ENCODE measurements around the gene BBS4.

DNA sequence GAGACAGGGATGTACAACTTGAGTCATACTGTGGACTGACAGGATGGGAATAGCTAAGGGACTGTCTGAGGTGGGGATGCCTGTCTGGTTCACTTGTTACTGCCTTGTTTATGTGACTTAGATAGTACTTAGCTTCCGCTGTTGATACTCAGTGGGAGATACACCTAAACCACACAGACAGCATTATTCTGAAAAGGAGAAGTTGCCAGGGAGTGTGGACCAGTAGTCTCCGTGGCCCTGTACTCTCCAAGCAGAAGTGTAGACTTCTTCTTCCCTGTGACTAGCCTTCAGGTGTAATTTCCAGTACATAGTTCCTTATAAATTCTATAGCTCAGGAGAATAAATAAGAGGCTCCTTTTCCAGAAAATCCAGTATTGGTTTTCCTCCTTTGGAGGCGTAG is 5.1 kb upstream of the BBS4 start:
- TF ChIP-seq CTCF (IDR thresholded peaks at IDR 0.05 in 8 of 11, conservative IDR thresholded peaks at IDR 0.05 in 3 of 11) (no peak), POLR2AphosphoS5 (IDR thresholded peaks at IDR 0.05) (no peak), POLR2A (IDR thresholded peaks at IDR 0.05) (no peak)
